OCI-LY3 (cell line): Measurements from ENCODE around the gene TULP1.

Experiments used
- H2AFZ ChIP-seq: fragments of 200-600, 300-600 bp; shearing (Covaris generic); 2 replicates; pipeline ENCODE4 v1.6.0; 2014; ENCODE audit warnings: antibody characterized with exemption, low read depth, low read length
- H3K27ac ChIP-seq: fragments of 200-600, 300-600 bp; sonication (generic); 2 replicates; pipeline ENCODE4 v1.5.1; 2014; ENCODE audit warnings: mild to moderate bottlenecking, low read length, moderate library complexity, mixed read lengths
- H3K27me3 ChIP-seq: fragments of 200-600, 300-600 bp; sonication (generic); 2 replicates; pipeline ENCODE4 v1.6.1; 2014; ENCODE audit warnings: low read depth, low read length, mixed read lengths
- H3K36me3 ChIP-seq: fragments of 200-600, 300-600 bp; sonication (generic); replicated peaks from 2 replicates; pipeline ENCODE3; 2014; ENCODE audit warnings: low read depth, low read length, mixed read lengths
- H3K4me1 ChIP-seq: fragments of 300-600, 200-600 bp; sonication (generic); 2 replicates; pipeline ENCODE4 v1.6.1; 2014; ENCODE audit warnings: low read length, mixed read lengths
- H3K4me2 ChIP-seq: fragments of 200-600, 300-600 bp; sonication (generic); 2 replicates; pipeline ENCODE4 v1.6.1; 2014; ENCODE audit warnings: low read length, mixed read lengths
- H3K4me3 ChIP-seq: fragments of 300-600, 200-600 bp; sonication (generic); 2 replicates; pipeline ENCODE4 v1.5.1; 2014; ENCODE audit warnings: antibody characterized with exemption, mild to moderate bottlenecking, low read length, moderate library complexity
- H3K79me2 ChIP-seq: fragments of 300-600, 200-600 bp; shearing (Covaris generic); 2 replicates; pipeline ENCODE4 v1.6.1; 2014; ENCODE audit warnings: mild to moderate bottlenecking, low read length, mixed read lengths
- H3K9ac ChIP-seq: fragments of 300-600, 200-600 bp; shearing (Covaris generic); 2 replicates; pipeline ENCODE4 v1.6.0; 2014; ENCODE audit warnings: mild to moderate bottlenecking, low read length, moderate library complexity
- H3K9me3 ChIP-seq: fragments of 200-600, 300-600 bp; shearing (Covaris generic); 2 replicates; pipeline ENCODE4 v1.6.1; 2014; ENCODE audit warnings: low read length, mixed read lengths; ENCODE audit not compliant: insufficient read depth
- H4K20me1 ChIP-seq: fragments of 200-600, 300-600 bp; sonication (generic); 2 replicates; pipeline ENCODE4 v1.6.1; 2016; ENCODE audit warnings: low read length, mixed read lengths; ENCODE audit not compliant: insufficient read depth
- EZH2phosphoT487 ChIP-seq: fragments of 200-600 bp; shearing (Covaris generic); IDR thresholded peaks from 2 replicates; pipeline ENCODE4 v1.6.1; 2018; ENCODE audit warnings: antibody characterized with exemption, mixed run types, low read depth
- TF ChIP-seq, protein P1 (sequence below): fragments of 200-600, 300-600 bp; sonication (generic); IDR thresholded peaks from 2 replicates; pipeline ENCODE4 v1.5.1; 2014; ENCODE audit warnings: antibody characterized with exemption, low read length, low read depth

TULP1 gene

DNA sequence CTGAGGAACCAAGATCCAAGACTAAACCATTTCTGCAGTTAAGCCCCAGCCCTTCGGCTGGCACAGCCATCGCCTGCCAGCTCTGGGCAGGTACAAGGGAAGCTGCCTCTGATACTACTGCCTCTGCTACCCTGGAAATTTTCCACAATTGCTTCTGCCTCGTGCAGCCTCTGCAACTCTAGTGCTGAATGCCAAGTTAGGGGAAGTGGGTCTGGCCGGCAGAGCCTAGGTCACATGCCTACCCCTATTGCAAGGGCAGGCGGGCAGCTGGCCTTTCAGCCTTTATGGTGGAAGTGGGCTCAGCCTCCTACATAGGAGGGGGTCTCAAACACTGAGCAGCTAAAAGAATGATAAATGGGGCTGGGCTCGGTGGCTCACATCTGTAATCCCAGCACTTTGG lies 44.5 kb upstream of the TULP1 start:
- Histone ChIP-seq H3K27me3 (peaks cover 13% of the 10 kb centered on the region), H3K27ac (no peak overlapping the region), H3K9ac (no peak overlapping the region), H3K4me1 (peaks cover 34% of the 10 kb centered on the region), H2AFZ (no peak overlapping the region), H3K36me3 (no peaks in the 10 kb centered on the region), H3K4me2 (no peak overlapping the region), H4K20me1 (no peaks in the 10 kb centered on the region), H3K9me3 (no peaks in the 10 kb centered on the region), H3K4me3 (no peak overlapping the region), H3K79me2 (no peaks in the 10 kb centered on the region)
- TF ChIP-seq, protein P1, sequence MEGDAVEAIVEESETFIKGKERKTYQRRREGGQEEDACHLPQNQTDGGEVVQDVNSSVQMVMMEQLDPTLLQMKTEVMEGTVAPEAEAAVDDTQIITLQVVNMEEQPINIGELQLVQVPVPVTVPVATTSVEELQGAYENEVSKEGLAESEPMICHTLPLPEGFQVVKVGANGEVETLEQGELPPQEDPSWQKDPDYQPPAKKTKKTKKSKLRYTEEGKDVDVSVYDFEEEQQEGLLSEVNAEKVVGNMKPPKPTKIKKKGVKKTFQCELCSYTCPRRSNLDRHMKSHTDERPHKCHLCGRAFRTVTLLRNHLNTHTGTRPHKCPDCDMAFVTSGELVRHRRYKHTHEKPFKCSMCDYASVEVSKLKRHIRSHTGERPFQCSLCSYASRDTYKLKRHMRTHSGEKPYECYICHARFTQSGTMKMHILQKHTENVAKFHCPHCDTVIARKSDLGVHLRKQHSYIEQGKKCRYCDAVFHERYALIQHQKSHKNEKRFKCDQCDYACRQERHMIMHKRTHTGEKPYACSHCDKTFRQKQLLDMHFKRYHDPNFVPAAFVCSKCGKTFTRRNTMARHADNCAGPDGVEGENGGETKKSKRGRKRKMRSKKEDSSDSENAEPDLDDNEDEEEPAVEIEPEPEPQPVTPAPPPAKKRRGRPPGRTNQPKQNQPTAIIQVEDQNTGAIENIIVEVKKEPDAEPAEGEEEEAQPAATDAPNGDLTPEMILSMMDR: no peak
- TF ChIP-seq EZH2phosphoT487: no peak

DNA sequence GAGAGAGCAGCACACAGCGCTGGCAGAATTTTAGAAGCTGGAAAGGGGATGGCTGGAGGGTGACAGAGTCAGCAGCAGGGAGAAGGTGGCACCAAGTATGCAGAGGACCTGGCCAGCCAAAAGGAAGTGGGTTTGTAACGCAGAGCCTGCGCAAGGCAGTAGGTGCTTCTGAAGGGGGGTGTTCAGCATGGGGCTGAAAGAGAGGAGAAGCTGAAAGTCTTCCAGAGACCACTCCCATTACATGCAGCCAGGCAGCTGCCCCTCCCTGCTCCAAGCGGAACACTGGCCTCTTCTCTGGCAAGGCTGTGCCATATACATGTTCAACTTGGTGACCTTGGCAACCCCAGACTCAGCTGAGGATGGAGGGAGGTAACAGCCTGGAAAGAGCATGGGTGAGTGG lies 42.1 kb upstream of the TULP1 start:
- Histone ChIP-seq H3K36me3 (peaks cover 3% of the 10 kb centered on the region), H3K4me1 (peaks cover 26% of the 10 kb centered on the region), H3K4me2 (no peak overlapping the region), H3K27ac (no peak overlapping the region), H3K27me3 (peaks cover 10% of the 10 kb centered on the region), H2AFZ (no peak overlapping the region), H4K20me1 (no peaks in the 10 kb centered on the region), H3K4me3 (no peak overlapping the region), H3K79me2 (no peaks in the 10 kb centered on the region), H3K9ac (no peak overlapping the region), H3K9me3 (peaks cover 11% of the 10 kb centered on the region)
- no peak for TF ChIP-seq EZH2phosphoT487
- TF ChIP-seq, protein P1: no peak

DNA sequence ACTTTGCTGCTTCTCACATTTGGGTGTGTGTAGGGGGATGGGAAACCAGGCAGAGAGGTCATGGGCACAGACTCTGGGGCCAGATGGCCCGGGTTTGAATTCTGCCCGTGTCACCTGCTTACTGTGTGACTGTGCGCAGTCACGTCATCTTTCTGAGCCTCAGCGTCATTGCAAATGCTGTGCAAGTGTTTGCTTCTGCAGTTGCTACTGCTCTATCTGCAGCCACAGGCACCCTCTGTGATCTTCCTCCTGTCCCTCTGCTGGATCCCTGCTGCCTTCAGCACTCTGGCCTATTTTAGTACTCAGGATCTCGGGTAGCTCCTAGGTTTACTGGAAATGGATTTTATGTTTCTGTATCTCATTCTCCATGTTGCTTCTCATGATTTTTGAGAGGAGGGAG lies 40.6 kb upstream of the TULP1 start:
- Histone ChIP-seq H3K27ac (no peak overlapping the region), H3K27me3 (peaks cover 5% of the 10 kb centered on the region), H3K9ac (no peak overlapping the region), H3K9me3 (peaks cover 12% of the 10 kb centered on the region), H3K4me2 (0 out of 2 replicates have a peak overlapping the region, but pooled peaks have one; percentile 16), H4K20me1 (no peaks in the 10 kb centered on the region), H3K4me1 (peaks cover 11% of the 10 kb centered on the region), H3K4me3 (no peak overlapping the region), H3K36me3 (peaks cover 5% of the 10 kb centered on the region), H3K79me2 (no peaks in the 10 kb centered on the region), H2AFZ (no peak overlapping the region)
- TF ChIP-seq, protein P1: no peak
- no peak for TF ChIP-seq EZH2phosphoT487

DNA sequence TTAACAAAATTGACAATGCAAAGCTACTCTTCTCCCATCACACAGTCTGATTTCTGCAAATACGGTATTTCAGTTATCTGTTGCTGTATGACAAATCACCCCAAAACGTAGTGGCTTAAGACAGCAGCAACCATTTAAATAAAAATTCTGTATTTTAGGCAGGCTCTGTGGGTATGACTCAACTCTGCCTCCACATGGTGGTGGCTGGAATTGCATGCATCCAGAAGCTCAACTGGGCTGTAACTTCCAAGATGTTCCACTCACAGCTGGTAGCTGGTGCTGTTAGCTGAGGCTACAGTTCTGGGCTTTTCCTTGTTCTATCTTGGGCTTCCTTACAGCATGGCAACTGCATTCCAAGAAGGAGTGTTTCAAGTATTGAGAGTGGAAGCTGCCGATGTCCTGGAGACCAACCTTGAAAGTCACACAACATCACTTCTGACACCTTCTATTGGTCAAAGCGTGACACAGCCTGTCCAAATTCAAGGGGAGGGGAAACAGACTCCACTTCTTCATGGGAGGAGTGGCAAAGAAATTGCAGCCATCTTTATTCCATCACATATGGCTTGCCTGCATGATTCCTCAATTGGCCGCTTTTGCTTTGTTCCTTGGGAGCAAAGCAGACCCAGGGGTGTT lies 39.7 kb upstream of the TULP1 start:
- Histone ChIP-seq H3K9ac (no peak overlapping the region), H3K79me2 (no peaks in the 10 kb centered on the region), H3K36me3 (peaks cover 5% of the 10 kb centered on the region), H3K4me3 (no peak overlapping the region), H3K27me3 (no peaks in the 10 kb centered on the region), H3K4me1 (peaks cover 4% of the 10 kb centered on the region; the same call in 1 of the 2 replicates), H3K27ac (no peak overlapping the region), H4K20me1 (no peaks in the 10 kb centered on the region), H3K9me3 (peaks cover 12% of the 10 kb centered on the region), H3K4me2 (no peak overlapping the region), H2AFZ (no peak overlapping the region)
- TF ChIP-seq, protein P1: peak; percentile 75
- TF ChIP-seq EZH2phosphoT487: no peak
